Colonic mucosa (tissue), 4 donors: ENCODE data around the gene ACAD11. TPM values are rescaled to one million over a fixed set of nuclear protein-coding genes. Genes with fewer than 3 reads are reported as not detected.

ENCODE experiments used
- DNase-seq: peaks from one replicate; pipeline ENCODE4 v3.0.0-alpha.2; 2020
- H3K27ac ChIP-seq: fragments of 200-600 bp; one replicate; pipeline ENCODE4 v1.8.0; 2021
- H3K27me3 ChIP-seq: fragments of 200-600 bp; one replicate; pipeline ENCODE4 v1.8.0; 2021
- H3K36me3 ChIP-seq: fragments of 200-600 bp; one replicate; pipeline ENCODE4 v1.8.0; 2021
- H3K4me1 ChIP-seq: fragments of 200-600 bp; one replicate; pipeline ENCODE4 v1.8.0; 2021; ENCODE audit warnings: mild to moderate bottlenecking
- H3K4me3 ChIP-seq: fragments of 200-600 bp; one replicate; pipeline ENCODE4 v1.8.0; 2021
- H3K9ac ChIP-seq, 2 donors: one replicate each; pipeline ENCODE4 v1.7.0; 2013; ENCODE audit warnings: control low read depth in 2 of 2, low read depth in 2 of 2, low read length in 2 of 2
- H3K9me3 ChIP-seq: fragments of 200-600 bp; one replicate; pipeline ENCODE4 v1.8.0; 2021
- CTCF ChIP-seq: fragments of 200-600 bp; IDR thresholded peaks from one replicate; pipeline ENCODE4 v1.8.0; 2022; ENCODE audit warnings: antibody characterized with exemption, mild to moderate bottlenecking
- intact Hi-C: fragments of 100-400 bp; cut with DNase I; formaldehyde crosslinking; loops from one replicate; pipeline ENCODE4 v1.14.1; 2022
- total RNA-seq, 2 donors: library from RNA; stranded (reverse); fragmentation: NEBNext Ultra II Directional in 1 of 2; extraction: Animal tissue kit (Norgen Biotek cat#: 25700) in 1 of 2; gene quantifications; one replicate each; pipeline ENCODE4 v1.2.1, GENCODE V29; 2021
- donor health status: healthy.
- donor health status: DM: no; HTN: no; CAD: no.
- donor health status: DM: no; HTN: no; CAD: no.

ACAD11 gene
- total RNA-seq, 2 donors from 2014 or later: 7.2 to 8.9 TPM

GRCh38 chr3:132595014-132595413 is 64.6 kb downstream of the ACAD11 start:
- Histone ChIP-seq H3K27me3 (no peaks in the 10 kb centered on the region), H3K9me3 (no peaks in the 10 kb centered on the region), H3K4me1 (no peaks in the 10 kb centered on the region), H3K36me3 (no peaks in the 10 kb centered on the region), H3K4me3 (no peak overlapping the region), H3K27ac (no peak overlapping the region), H3K9ac (no peak overlapping the region)
- no peak for TF ChIP-seq CTCF
- intact Hi-C loops: no loop called here
- DNase-seq: no peak

- Histone ChIP-seq H3K27me3 (no peaks in the 10 kb centered on the region), H3K9ac (no peak overlapping the region), H3K36me3 (no peaks in the 10 kb centered on the region), H3K27ac (no peak overlapping the region), H3K4me1 (no peaks in the 10 kb centered on the region), H3K4me3 (no peak overlapping the region), H3K9me3 (no peaks in the 10 kb centered on the region)
- intact Hi-C loops: no loop called here
- no peak for TF ChIP-seq CTCF
- no peak for DNase-seq
These were observed 65.1 kb downstream of the ACAD11 start for GRCh38 chr3:132594498-132594897.

- TF ChIP-seq CTCF: no peak
- DNase-seq: no peak
- H3K27ac ChIP-seq: no peak overlapping the region
These were observed 65.7 kb downstream of the ACAD11 start for GRCh38 chr3:132593947-132594323.

GRCh38 chr3:132593241-132593946 is 66.2 kb downstream of the ACAD11 start:
- H3K9me3 ChIP-seq: no peaks in the 10 kb centered on the region
- H3K4me1 ChIP-seq: no peaks in the 10 kb centered on the region
- H3K9ac ChIP-seq: no peak overlapping the region
- no peak overlapping the region for H3K27ac ChIP-seq
- no peaks in the 10 kb centered on the region for H3K36me3 ChIP-seq
- intact Hi-C loops: no loop called here
- no peak overlapping the region for H3K4me3 ChIP-seq
- no peaks in the 10 kb centered on the region for H3K27me3 ChIP-seq
- DNase-seq: no peak
- TF ChIP-seq CTCF: no peak

More at GRCh38 chr3:132593947-132594323, 65.7 kb downstream of the ACAD11 start:
- no peak overlapping the region for H3K9ac ChIP-seq
- no peaks in the 10 kb centered on the region for H3K9me3 ChIP-seq
- no peaks in the 10 kb centered on the region for H3K36me3 ChIP-seq
- H3K27me3 ChIP-seq: no peaks in the 10 kb centered on the region
- intact Hi-C loops: no loop called here
- no peaks in the 10 kb centered on the region for H3K4me1 ChIP-seq
- no peak overlapping the region for H3K4me3 ChIP-seq

GRCh38 chr3:132592216-132592615 is 67.4 kb downstream of the ACAD11 start:
- intact Hi-C loops: no loop called here
- no peak for TF ChIP-seq CTCF
- Histone ChIP-seq H3K4me3 (no peak overlapping the region), H3K36me3 (no peaks in the 10 kb centered on the region), H3K9me3 (no peaks in the 10 kb centered on the region), H3K27me3 (no peaks in the 10 kb centered on the region), H3K9ac (no peak overlapping the region), H3K27ac (no peak overlapping the region), H3K4me1 (no peaks in the 10 kb centered on the region)
- no peak for DNase-seq
